ENCODE data around the gene DRAXIN. TPM values are rescaled to one million over a fixed set of nuclear protein-coding genes. Genes with fewer than 3 reads are reported as not detected.

Gene DRAXIN
- total RNA-seq, 1 donor = not detected

GRCh38 chr1:11706292-11706691, 14.8 kb downstream of the DRAXIN start:
- H3K4me3 ChIP-seq (ENCODE audit: low read depth, low read length) = no peak overlapping the region

GRCh38 chr1:11707621-11708276, 16.2 kb downstream of the DRAXIN start:
- H3K4me3 ChIP-seq (ENCODE audit: low read depth, low read length) = no peak overlapping the region
- no peak for TF ChIP-seq CTCF (IDR thresholded peaks at IDR 0.05; ENCODE audit: insufficient read depth, low read depth, low read length)
- no peak for DNase-seq (ENCODE audit: low read depth)

More at GRCh38 chr1:11706292-11706691, 14.8 kb downstream of the DRAXIN start:
- DNase-seq (ENCODE audit: low read depth) = no peak
- no peak for TF ChIP-seq CTCF (IDR thresholded peaks at IDR 0.05; ENCODE audit: insufficient read depth, low read depth, low read length)

GRCh38 chr1:11708554-11709350, 17.2 kb downstream of the DRAXIN start:
- no peak for DNase-seq (ENCODE audit: low read depth)
- no peak overlapping the region for H3K4me3 ChIP-seq (ENCODE audit: low read depth, low read length)
- no peak for TF ChIP-seq CTCF (IDR thresholded peaks at IDR 0.05; ENCODE audit: insufficient read depth, low read depth, low read length)

GRCh38 chr1:11711490-11711889, 20.0 kb downstream of the DRAXIN start:
- no peak for DNase-seq (ENCODE audit: low read depth)
- H3K4me3 ChIP-seq (ENCODE audit: low read depth, low read length) = no peak overlapping the region
- TF ChIP-seq CTCF (IDR thresholded peaks at IDR 0.05; ENCODE audit: insufficient read depth, low read depth, low read length) = no peak

GRCh38 chr1:11712285-11712684, 20.8 kb downstream of the DRAXIN start:
- H3K4me3 ChIP-seq (ENCODE audit: low read depth, low read length) = no peak overlapping the region
- DNase-seq (ENCODE audit: low read depth) = no peak
- TF ChIP-seq CTCF (IDR thresholded peaks at IDR 0.05; ENCODE audit: insufficient read depth, low read depth, low read length) = no peak

GRCh38 chr1:11713095-11713494, 21.6 kb downstream of the DRAXIN start:
- no peak overlapping the region for H3K4me3 ChIP-seq (ENCODE audit: low read depth, low read length)
- no peak for TF ChIP-seq CTCF (IDR thresholded peaks at IDR 0.05; ENCODE audit: insufficient read depth, low read depth, low read length)
- DNase-seq (ENCODE audit: low read depth) = no peak
